Measurements from ENCODE around the gene PTPN11.
"Not testable (repeated sequence)": the region's sequence is repeated elsewhere in the genome, so short reads cannot be mapped to it uniquely, and the experiment has no call there.

Gene PTPN11

GRCh38 chr12:112401054-112401453 is 17.7 kb upstream of the PTPN11 start:
- no peak overlapping the region for H3K4me3 Mint-ChIP-seq
- peaks cover 21% of the 10 kb centered on the region for H3K36me3 Mint-ChIP-seq (ENCODE audit: low read depth)

GRCh38 chr12:112401903-112402498 is 16.7 kb upstream of the PTPN11 start:
- Mint-ChIP-seq H3K4me3 (no peak overlapping the region), H3K4me1 (ENCODE audit: low read depth) (peaks cover 17% of the 10 kb centered on the region), H3K36me3 (ENCODE audit: low read depth) (peaks cover 29% of the 10 kb centered on the region), H3K9me3 (no peaks in the 10 kb centered on the region), H3K27me3 (no peaks in the 10 kb centered on the region), H3K27ac (no peak overlapping the region)

More at GRCh38 chr12:112401054-112401453, 17.7 kb upstream of the PTPN11 start:
- H3K9me3 Mint-ChIP-seq = no peaks in the 10 kb centered on the region
- H3K27ac Mint-ChIP-seq = no peak overlapping the region
- H3K4me1 Mint-ChIP-seq (ENCODE audit: low read depth) = peaks cover 9% of the 10 kb centered on the region
- no peaks in the 10 kb centered on the region for H3K27me3 Mint-ChIP-seq

- Mint-ChIP-seq H3K27ac (peak overlapping the region; percentile 100), H3K4me3 (peak overlapping the region; percentile 99), H3K9me3 (no peaks in the 10 kb centered on the region), H3K27me3 (no peaks in the 10 kb centered on the region), H3K36me3 (ENCODE audit: low read depth) (peaks cover 54% of the 10 kb centered on the region), H3K4me1 (ENCODE audit: low read depth) (peaks cover 45% of the 10 kb centered on the region)
Observed at GRCh38 chr12:112406519-112407488, 11.9 kb upstream of the PTPN11 start.

GRCh38 chr12:112407683-112408082 is 11.1 kb upstream of the PTPN11 start:
- Mint-ChIP-seq H3K36me3 (ENCODE audit: low read depth) (peaks cover 54% of the 10 kb centered on the region), H3K4me1 (ENCODE audit: low read depth) (peaks cover 45% of the 10 kb centered on the region), H3K27ac (peak overlapping the region; percentile 100), H3K4me3 (peak overlapping the region; percentile 99)
- not testable (repeated sequence) for H3K27me3 Mint-ChIP-seq, H3K9me3 Mint-ChIP-seq

GRCh38 chr12:112408621-112409020 is 10.1 kb upstream of the PTPN11 start:
- no peaks in the 10 kb centered on the region for H3K9me3 Mint-ChIP-seq
- peak overlapping the region; percentile 100 for H3K27ac Mint-ChIP-seq
- peak overlapping the region; percentile 99 for H3K4me3 Mint-ChIP-seq
- H3K36me3 Mint-ChIP-seq (ENCODE audit: low read depth) = peaks cover 54% of the 10 kb centered on the region
- peaks cover 45% of the 10 kb centered on the region for H3K4me1 Mint-ChIP-seq (ENCODE audit: low read depth)
- no peaks in the 10 kb centered on the region for H3K27me3 Mint-ChIP-seq

GRCh38 chr12:112409064-112409905 is 9.5 kb upstream of the PTPN11 start, which contains the start of gene RPL6:
Gene RPL6, minus strand, starts transcription at chr12:112409605. Its CDS starts 949 bp downstream, at chr12:112408656.
- Mint-ChIP-seq H3K36me3 (ENCODE audit: low read depth) (peaks cover 51% of the 10 kb centered on the region), H3K4me1 (ENCODE audit: low read depth) (peaks cover 45% of the 10 kb centered on the region), H3K9me3 (no peaks in the 10 kb centered on the region)

GRCh38 chr12:112409906-112410244 is 8.9 kb upstream of the PTPN11 start:
- Mint-ChIP-seq H3K36me3 (ENCODE audit: low read depth) (peaks cover 45% of the 10 kb centered on the region), H3K9me3 (no peaks in the 10 kb centered on the region), H3K27ac (peak overlapping the region; percentile 100), H3K4me3 (peak overlapping the region; percentile 99), H3K27me3 (no peaks in the 10 kb centered on the region), H3K4me1 (ENCODE audit: low read depth) (peaks cover 45% of the 10 kb centered on the region)

More at GRCh38 chr12:112409064-112409905, 9.5 kb upstream of the PTPN11 start, which contains the start of gene RPL6:
- Mint-ChIP-seq H3K27me3 (no peaks in the 10 kb centered on the region), H3K4me3 (peak within 1 kb of the TSS; percentile 99), H3K27ac (peak within 1 kb of the TSS; percentile 100)

GRCh38 chr12:112413855-112414625 is 4.7 kb upstream of the PTPN11 start:
- Mint-ChIP-seq H3K36me3 (ENCODE audit: low read depth) (peaks cover 4% of the 10 kb centered on the region), H3K27me3 (no peaks in the 10 kb centered on the region), H3K4me3 (no peak overlapping the region), H3K9me3 (no peaks in the 10 kb centered on the region), H3K4me1 (ENCODE audit: low read depth) (peaks cover 19% of the 10 kb centered on the region), H3K27ac (no peak overlapping the region)

- H3K27me3 Mint-ChIP-seq; H3K4me3 Mint-ChIP-seq; H3K27ac Mint-ChIP-seq; H3K9me3 Mint-ChIP-seq; H3K36me3 Mint-ChIP-seq (ENCODE audit: low read depth): not testable (repeated sequence)
- peaks cover 23% of the 10 kb centered on the region for H3K4me1 Mint-ChIP-seq (ENCODE audit: low read depth)
Observed at GRCh38 chr12:112415457-112415856, 3.3 kb upstream of the PTPN11 start.

- H3K27ac Mint-ChIP-seq = peak overlapping the region; percentile 95
- H3K27me3 Mint-ChIP-seq = no peaks in the 10 kb centered on the region
- H3K4me3 Mint-ChIP-seq = peak overlapping the region; percentile 96
Observed at GRCh38 chr12:112418273-112418607, 507 bp upstream of the PTPN11 start.

GRCh38 chr12:112419297-112420133 is 768 bp downstream of the PTPN11 start:
- Mint-ChIP-seq H3K4me3 (peak overlapping the region; percentile 96), H3K27me3 (no peaks in the 10 kb centered on the region), H3K9me3 (no peaks in the 10 kb centered on the region), H3K27ac (peak overlapping the region; percentile 99), H3K4me1 (ENCODE audit: low read depth) (peaks cover 55% of the 10 kb centered on the region), H3K36me3 (ENCODE audit: low read depth) (peaks cover 39% of the 10 kb centered on the region)

More at GRCh38 chr12:112418273-112418607, 507 bp upstream of the PTPN11 start:
- Mint-ChIP-seq H3K36me3 (ENCODE audit: low read depth) (peaks cover 32% of the 10 kb centered on the region), H3K9me3 (no peaks in the 10 kb centered on the region), H3K4me1 (ENCODE audit: low read depth) (peaks cover 47% of the 10 kb centered on the region)

GRCh38 chr12:112420740-112421139 is 2.0 kb downstream of the PTPN11 start:
- Mint-ChIP-seq H3K9me3 (no peaks in the 10 kb centered on the region), H3K27me3 (no peaks in the 10 kb centered on the region), H3K4me1 (ENCODE audit: low read depth) (peaks cover 63% of the 10 kb centered on the region), H3K27ac (peak overlapping the region; percentile 4), H3K36me3 (ENCODE audit: low read depth) (peaks cover 39% of the 10 kb centered on the region), H3K4me3 (peak overlapping the region; percentile 96)

GRCh38 chr12:112421363-112421762 is 2.6 kb downstream of the PTPN11 start:
- Mint-ChIP-seq H3K4me3 (peak overlapping the region; percentile 6), H3K4me1 (ENCODE audit: low read depth) (peaks cover 67% of the 10 kb centered on the region)

More at GRCh38 chr12:112421363-112421762, 2.6 kb downstream of the PTPN11 start:
- no peaks in the 10 kb centered on the region for H3K9me3 Mint-ChIP-seq
- no peaks in the 10 kb centered on the region for H3K27me3 Mint-ChIP-seq
- peaks cover 41% of the 10 kb centered on the region for H3K36me3 Mint-ChIP-seq (ENCODE audit: low read depth)
- no peak overlapping the region for H3K27ac Mint-ChIP-seq
